Measurements from ENCODE around the gene TOM1. TPM values are rescaled to one million over a fixed set of nuclear protein-coding genes. Genes with fewer than 3 reads are reported as not detected.

Gene TOM1
- total and polyA plus RNA-seq, 10 of the 15 experiments (the other 5 are each of a cell fraction or from before 2014, with no cell fraction given) = 2.2 to 64.6 (median 40.3) TPM

GRCh38 chr22:35327690-35328471 is 28.2 kb downstream of the TOM1 start:
- no peaks in the 10 kb centered on the region for H3K9me3 ChIP-seq (replicated peaks; ENCODE audit: control insufficient read depth, insufficient read depth, low read length)
- H3K4me1 ChIP-seq (ENCODE audit: control insufficient read depth, insufficient read depth, low read length) = peaks cover 9% of the 10 kb centered on the region
- no peak overlapping the region for H3K9ac ChIP-seq (ENCODE audit: control insufficient read depth, insufficient read depth, low read length)
- no peak overlapping the region for H3K4me3 ChIP-seq
- FAIRE-seq (no peak), DNase-seq (ENCODE audit: low read depth, low spot score) (no peak), ATAC-seq (no peak)
- no peaks in the 10 kb centered on the region for H3K79me2 ChIP-seq (ENCODE audit: control insufficient read depth, insufficient read depth, low read length)
- no peak for TF ChIP-seq SREBF2 (IDR thresholded peaks at IDR 0.05; ENCODE audit: low read length)
- no peak for TF ChIP-seq MAX (IDR thresholded peaks at IDR 0.05; ENCODE audit: low read depth, low read length)
- no peaks in the 10 kb centered on the region for H4K20me1 ChIP-seq (ENCODE audit: control insufficient read depth, insufficient read depth)
- no peak overlapping the region for H3K27ac ChIP-seq (ENCODE audit: control insufficient read depth, insufficient read depth)
- no peak overlapping the region for H2AFZ ChIP-seq (ENCODE audit: control insufficient read depth, low read depth, low read length)
- intact Hi-C loops (cut with micrococcal nuclease; ENCODE audit: unreplicated experiment) (no loop called here), in situ Hi-C loops (cut with MboI) (no loop called here)
- POLR2A ChIA-PET = no interaction called here
- no peak overlapping the region for H3K4me2 ChIP-seq (ENCODE audit: control insufficient read depth, insufficient read depth)
- SMC1A ChIA-PET (ENCODE audit: uncharacterized antibody, unreplicated experiment) = interaction anchor here (1.0 kb wide), 1 partner anchor 71 kb away, joined by 3 read pairs; the partner anchor contains the start of gene HMGXB4
- H3K27me3 ChIP-seq (replicated peaks in 1 of 2; ENCODE audit: control insufficient read depth in 2 of 2, insufficient read depth in 2 of 2, low read length in 1 of 2) = no peaks in the 10 kb centered on the region
- WGBS (ENCODE audit: insufficient coverage, insufficient replicate concordance, low lambda C conversion rate, missing lambda C conversion rate) = 87% methylated on average over 21 of the region's 21 CpGs
- CTCF ChIA-PET = interaction anchor here (2.4 kb wide), 1 partner anchor 94 kb away, joined by 8 read pairs; no protein-coding TSS in a partner anchor
- peaks cover 0 to 34% of the 10 kb centered on the region in 2 experiments; a peak in 3 of 4 replicates for H3K36me3 ChIP-seq (ENCODE audit: control insufficient read depth in 2 of 2, insufficient read depth in 2 of 2, low read length in 1 of 2)
- no TSS peak for BruUV-seq (replicated peaks)
- RAD21 ChIA-PET (ENCODE audit: unreplicated experiment) = no interaction called here

DNA sequence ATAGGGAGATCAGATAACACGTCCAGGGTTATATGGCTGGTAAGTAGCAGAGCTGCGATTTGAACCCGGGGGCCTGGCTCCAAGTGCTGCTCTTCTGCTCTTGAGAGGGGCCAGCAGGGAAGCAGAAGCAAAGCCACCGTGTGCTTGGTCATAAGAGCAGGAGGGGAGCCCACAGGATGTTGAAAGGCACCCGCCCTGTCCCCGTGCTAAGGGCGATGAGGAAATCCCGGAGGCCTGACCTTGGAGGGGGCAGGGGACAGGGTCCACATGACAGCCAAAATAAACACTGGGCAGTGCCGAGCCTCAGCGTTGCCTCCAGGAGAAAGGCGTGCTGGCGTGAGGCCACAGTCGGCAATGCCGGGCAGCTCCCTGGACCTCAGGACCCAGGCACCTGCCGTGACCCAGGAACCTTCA is 28.8 kb downstream of the TOM1 start:
- 80% methylated on average over 15 of the region's 15 CpGs for WGBS (ENCODE audit: insufficient coverage, insufficient replicate concordance, low lambda C conversion rate, missing lambda C conversion rate)
- FAIRE-seq = no peak
- SMC1A ChIA-PET (ENCODE audit: uncharacterized antibody, unreplicated experiment) = interaction anchor here (0.7 kb wide), 1 partner anchor 97 kb away, joined by 3 read pairs; no protein-coding TSS in a partner anchor

More for the DNA sequence above, 28.8 kb downstream of the TOM1 start:
- no peak for TF ChIP-seq RBBP5 (conservative IDR thresholded peaks at IDR 0.05)
- no peak for TF ChIP-seq ZBTB11 (CRISPR knock-in tag; IDR thresholded peaks at IDR 0.05)
- ATAC-seq = no peak
- DNase-seq (ENCODE audit: low read depth, low spot score) = no peak
- no TSS peak for BruUV-seq (replicated peaks)
- RAD21 ChIA-PET (ENCODE audit: unreplicated experiment) = no interaction called here
- Histone ChIP-seq H3K4me2 (ENCODE audit: control insufficient read depth, insufficient read depth) (no peak overlapping the region), H3K36me3 (ENCODE audit: control insufficient read depth in 2 of 2, insufficient read depth in 2 of 2, low read length in 1 of 2) (peaks cover 0 to 30% of the 10 kb centered on the region in 2 experiments; a peak in 3 of 4 replicates), H2AFZ (ENCODE audit: control insufficient read depth, low read depth, low read length) (no peak overlapping the region), H3K27me3 (replicated peaks in 1 of 2; ENCODE audit: control insufficient read depth in 2 of 2, insufficient read depth in 2 of 2, low read length in 1 of 2) (no peaks in the 10 kb centered on the region), H3K27ac (ENCODE audit: control insufficient read depth, insufficient read depth) (no peak overlapping the region), H3K4me3 (no peak overlapping the region), H3K79me2 (ENCODE audit: control insufficient read depth, insufficient read depth, low read length) (no peaks in the 10 kb centered on the region), H3K9me3 (replicated peaks; ENCODE audit: control insufficient read depth, insufficient read depth, low read length) (no peaks in the 10 kb centered on the region), H3K4me1 (ENCODE audit: control insufficient read depth, insufficient read depth, low read length) (peaks cover 9% of the 10 kb centered on the region), H3K9ac (ENCODE audit: control insufficient read depth, insufficient read depth, low read length) (no peak overlapping the region), H4K20me1 (ENCODE audit: control insufficient read depth, insufficient read depth) (no peaks in the 10 kb centered on the region)
- intact Hi-C loops (cut with micrococcal nuclease; ENCODE audit: unreplicated experiment) = no loop called here
- POLR2A ChIA-PET = no interaction called here
- CTCF ChIA-PET = interaction anchor here (1.5 to 2.4 kb wide), 2 partner anchors 37 to 95 kb away, joined by 4 to 8 read pairs; no protein-coding TSS in a partner anchor
- in situ Hi-C loops (cut with MboI) = no loop called here

Measured in GM12878 (cell line).